GM12874 (cell line): ENCODE measurements around the gene TMIGD2.

ENCODE experiments used
- TF ChIP-seq, protein P1 (sequence below): IDR thresholded peaks from 2 replicates; pipeline ENCODE4 v1.5.1; 2011; ENCODE audit warnings: low read depth, mild to moderate bottlenecking, control low read depth, low read length, moderate library complexity; ENCODE audit not compliant: insufficient read depth

Gene TMIGD2

DNA sequence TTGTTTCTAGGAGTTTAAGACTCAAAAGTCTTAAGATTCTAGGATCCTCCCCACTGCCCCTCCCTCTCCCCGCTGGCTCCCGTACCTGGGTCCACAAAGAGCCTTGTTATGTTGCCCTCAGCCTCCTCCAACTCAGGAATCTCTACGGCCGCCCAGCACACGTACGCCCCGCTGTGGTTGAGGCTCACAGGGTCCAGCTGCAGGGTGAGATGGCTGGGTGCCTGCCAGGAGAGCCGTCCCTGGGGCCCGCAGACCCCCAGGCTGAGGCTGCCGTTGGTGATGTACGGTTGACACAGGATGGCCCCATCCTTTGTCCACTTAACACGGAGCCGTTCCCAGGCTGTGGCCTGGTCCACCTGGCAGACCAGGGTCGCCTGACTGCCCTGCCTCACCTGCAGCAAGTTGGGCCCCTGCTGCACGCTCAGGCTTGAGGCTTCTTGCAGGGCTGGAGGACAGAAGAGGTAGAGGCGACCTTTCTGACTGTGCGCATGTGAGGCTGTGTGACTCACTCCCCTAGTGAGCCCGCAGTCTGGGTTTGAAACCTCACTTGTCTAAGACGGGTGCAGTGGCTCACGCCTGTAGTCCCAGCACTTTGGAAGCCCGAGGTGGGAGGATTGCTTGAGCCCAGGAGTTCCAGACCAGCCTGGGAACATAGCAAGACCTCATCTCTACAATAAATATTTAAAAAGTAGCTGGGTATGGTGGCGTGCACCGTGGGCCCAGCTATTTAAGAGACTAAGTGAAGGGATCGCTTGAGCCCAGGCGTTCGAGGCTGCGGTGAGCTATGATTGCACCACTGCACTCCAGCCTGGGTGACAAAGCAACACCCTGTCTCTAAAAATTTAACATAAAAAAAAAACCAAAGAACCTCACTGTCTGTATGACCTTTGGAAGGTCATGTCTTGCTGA lies 4.0 kb downstream of the TMIGD2 start:
- TF ChIP-seq, protein P1, sequence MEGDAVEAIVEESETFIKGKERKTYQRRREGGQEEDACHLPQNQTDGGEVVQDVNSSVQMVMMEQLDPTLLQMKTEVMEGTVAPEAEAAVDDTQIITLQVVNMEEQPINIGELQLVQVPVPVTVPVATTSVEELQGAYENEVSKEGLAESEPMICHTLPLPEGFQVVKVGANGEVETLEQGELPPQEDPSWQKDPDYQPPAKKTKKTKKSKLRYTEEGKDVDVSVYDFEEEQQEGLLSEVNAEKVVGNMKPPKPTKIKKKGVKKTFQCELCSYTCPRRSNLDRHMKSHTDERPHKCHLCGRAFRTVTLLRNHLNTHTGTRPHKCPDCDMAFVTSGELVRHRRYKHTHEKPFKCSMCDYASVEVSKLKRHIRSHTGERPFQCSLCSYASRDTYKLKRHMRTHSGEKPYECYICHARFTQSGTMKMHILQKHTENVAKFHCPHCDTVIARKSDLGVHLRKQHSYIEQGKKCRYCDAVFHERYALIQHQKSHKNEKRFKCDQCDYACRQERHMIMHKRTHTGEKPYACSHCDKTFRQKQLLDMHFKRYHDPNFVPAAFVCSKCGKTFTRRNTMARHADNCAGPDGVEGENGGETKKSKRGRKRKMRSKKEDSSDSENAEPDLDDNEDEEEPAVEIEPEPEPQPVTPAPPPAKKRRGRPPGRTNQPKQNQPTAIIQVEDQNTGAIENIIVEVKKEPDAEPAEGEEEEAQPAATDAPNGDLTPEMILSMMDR, result no peak

DNA sequence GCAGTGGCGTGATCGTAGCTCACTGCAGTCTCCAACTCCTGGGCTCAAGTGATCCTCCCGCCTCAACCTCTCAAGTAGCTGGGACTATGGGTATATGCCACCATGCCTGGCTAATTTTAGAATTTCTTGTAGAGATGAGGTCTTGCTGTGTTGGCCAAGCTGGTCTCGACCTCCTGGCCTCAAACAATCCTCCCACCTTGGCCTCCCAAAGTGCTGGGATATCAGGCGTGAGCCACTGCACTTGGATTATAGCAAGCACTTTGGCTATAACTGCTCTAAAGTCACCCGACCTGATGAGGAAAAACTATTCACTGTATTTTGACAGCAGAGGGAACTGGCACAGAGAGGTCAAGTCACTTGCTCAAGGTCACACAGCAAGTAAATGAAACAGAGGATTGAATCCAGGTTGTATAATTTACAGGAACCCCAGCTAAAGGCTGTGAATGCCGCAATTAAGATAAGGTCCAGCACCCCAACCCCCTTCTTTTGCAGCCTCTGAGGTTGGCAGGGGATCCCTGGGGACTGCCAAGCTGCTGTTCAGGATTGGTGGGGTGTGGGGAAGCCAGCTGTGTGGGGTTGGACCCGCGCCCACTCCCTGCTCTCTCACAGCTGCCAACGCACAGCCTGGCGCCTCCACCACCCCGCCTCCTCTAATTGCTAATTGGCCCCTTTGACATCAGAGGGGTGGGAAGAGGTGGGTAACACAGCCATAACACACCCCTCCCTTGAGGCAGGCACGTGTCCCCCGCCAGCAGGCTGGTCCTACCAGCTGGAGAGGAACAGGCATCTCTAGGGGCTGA lies 6.0 kb downstream of the TMIGD2 start:
- TF ChIP-seq, protein P1, result no peak

DNA sequence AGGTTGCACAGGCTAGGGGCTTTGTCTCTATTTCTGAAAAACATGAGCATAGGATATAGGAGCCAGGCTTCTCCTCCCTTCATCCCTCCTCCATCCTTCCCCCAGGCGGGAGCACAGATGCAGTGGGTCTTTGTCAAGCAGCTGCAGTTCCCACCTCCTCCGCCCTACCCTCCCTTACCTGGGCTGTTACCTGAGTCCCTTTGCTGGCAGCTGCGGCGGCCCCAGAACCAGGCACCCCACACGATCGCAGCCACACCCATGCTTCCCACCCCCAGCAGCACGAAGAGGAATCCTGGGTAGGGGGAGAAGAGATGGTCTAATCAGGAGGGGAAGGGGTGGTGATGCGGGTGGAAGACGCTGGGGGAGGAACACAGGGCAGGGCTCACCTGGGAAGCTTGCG lies 7.8 kb downstream of the TMIGD2 start:
- TF ChIP-seq, protein P1, result no peak

DNA sequence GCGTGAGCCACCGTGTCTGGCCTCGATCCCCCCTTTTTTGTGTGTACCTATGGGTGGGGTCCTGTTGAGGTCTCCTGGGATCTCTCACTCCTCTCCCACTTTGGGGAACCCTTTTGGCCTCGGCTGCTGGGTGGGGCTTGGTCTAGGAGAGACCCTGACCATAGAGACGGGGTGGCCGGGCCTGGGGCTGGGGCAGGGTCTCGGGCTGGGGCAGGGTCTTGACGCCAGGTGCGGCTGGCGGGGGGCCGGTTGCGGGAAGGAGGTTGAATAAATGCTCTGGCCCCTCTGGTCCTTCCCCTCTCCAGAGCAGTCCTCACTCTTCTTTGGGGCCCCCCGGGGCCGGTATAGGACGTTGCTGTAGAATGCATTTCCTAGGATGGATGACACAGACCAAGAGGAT lies 9.7 kb downstream of the TMIGD2 start:
- TF ChIP-seq, protein P1, result no peak

DNA sequence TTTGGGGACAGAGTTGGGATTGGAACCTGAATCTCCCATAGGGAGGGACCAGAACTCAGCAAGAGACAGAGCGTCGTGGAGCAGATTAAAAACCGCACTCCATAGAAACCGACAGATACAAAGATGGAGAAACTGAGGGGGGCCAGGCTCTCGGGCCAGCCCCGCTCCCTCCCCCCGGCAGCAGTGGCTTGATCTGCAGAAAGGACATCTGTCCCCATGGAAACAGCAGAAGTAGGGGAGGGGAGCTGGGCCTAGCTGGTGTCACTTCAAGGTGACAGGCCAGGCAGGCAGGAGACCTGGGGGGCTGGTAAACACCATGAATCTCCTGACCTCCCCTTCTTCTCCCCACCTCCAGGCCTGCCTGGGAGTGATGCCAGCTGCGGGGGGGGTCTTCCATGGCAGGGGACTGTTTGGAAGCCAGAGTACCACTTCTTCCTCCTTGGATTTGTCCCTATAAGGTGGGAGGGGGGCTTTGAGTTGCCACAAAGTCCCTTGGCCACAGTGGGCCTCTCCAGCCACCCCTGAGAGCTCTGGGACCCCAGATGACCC lies 10.9 kb downstream of the TMIGD2 start:
- TF ChIP-seq, protein P1, result no peak

DNA sequence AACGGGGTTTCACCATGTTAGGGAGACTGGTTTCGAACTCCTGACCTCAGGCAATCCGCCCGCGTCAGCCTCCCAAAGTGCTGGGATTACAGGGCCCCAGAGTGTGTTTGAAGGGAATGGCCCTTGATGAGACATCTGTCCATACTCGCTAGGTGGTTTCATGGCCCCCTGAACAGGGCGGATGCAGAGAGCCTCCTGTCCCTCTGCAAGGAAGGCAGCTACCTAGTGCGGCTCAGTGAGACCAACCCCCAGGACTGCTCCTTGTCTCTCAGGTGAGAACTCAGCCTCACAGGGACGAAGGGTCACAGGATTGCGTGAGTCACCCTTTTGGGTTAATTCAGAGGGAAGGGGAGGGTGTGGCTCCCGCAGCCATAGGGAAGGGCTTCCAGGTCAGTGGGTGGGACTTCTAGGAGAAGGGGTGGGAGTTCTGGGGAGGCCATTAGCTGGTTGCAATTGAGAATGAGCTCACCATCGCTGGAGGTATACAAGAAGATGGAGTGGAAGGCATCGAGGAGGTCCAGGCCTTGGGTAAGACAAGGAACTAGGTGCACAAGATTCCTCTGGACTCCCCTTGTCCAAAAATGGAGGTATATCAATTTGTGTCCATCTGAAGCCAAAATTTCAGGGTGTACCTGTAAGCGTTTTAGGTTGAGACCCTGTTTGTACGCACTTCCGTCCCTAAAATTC lies 14.0 kb downstream of the TMIGD2 start:
- TF ChIP-seq, protein P1, result no peak
